HEK293T (cell line): ENCODE data around the gene ANKRD24.
A peak's percentile ranks its signal among the peaks of the same experiment; 100 is the strongest.
"Not testable (repeated sequence)": the region's sequence is repeated elsewhere in the genome, so short reads cannot be mapped to it uniquely, and the experiment has no call there.

Experiments
- CTCF ChIA-PET: fragments of 350-600 bp; formaldehyde crosslinking; extraction: SDS; loops from one replicate; lab custom pipeline; 2021; ENCODE audit warnings: antibody characterized with exemption, inconsistent platforms; lab: Yijun Ruan, JAX
- POLR2A ChIA-PET: fragments of 350-600 bp; formaldehyde crosslinking; extraction: SDS; loops from one replicate; lab custom pipeline; 2020; ENCODE audit warnings: antibody characterized with exemption, inconsistent platforms; lab: Yijun Ruan, JAX
- DNase-seq: peaks from one replicate; pipeline ENCODE4 v3.0.0; 2012; ENCODE audit warnings: mixed read lengths; ENCODE audit errors: extremely low spot score
- ARNT ChIP-seq: fragments of 450-650 bp; IDR thresholded peaks from 2 replicates; pipeline ENCODE4 v1.6.1; 2017; ENCODE audit warnings: mild to moderate bottlenecking
- BHLHE40 ChIP-seq: fragments of 450-650 bp; IDR thresholded peaks from 2 replicates; pipeline ENCODE4 v1.6.1; 2016; ENCODE audit warnings: mild to moderate bottlenecking, moderate library complexity, borderline replicate concordance
- CTBP1 ChIP-seq: fragments of 450-650 bp; IDR thresholded peaks from 2 replicates; pipeline ENCODE4 v1.6.1; 2016; ENCODE audit warnings: borderline replicate concordance
- ELF4 ChIP-seq: fragments of 450-650 bp; IDR thresholded peaks from 2 replicates; pipeline ENCODE4 v1.6.1; 2017; ENCODE audit warnings: antibody characterized with exemption
- FOXA1 ChIP-seq: fragments of 450-650 bp; IDR thresholded peaks from 2 replicates; pipeline ENCODE4 v1.6.1; 2016; ENCODE audit warnings: mild to moderate bottlenecking
- FOXK2 ChIP-seq: fragments of 450-650 bp; IDR thresholded peaks from 2 replicates; pipeline ENCODE4 v1.6.1; 2016; ENCODE audit warnings: mild to moderate bottlenecking
- FOXM1 ChIP-seq: fragments of 450-650 bp; IDR thresholded peaks from 2 replicates; pipeline ENCODE4 v1.6.1; 2017; ENCODE audit warnings: mild to moderate bottlenecking, borderline replicate concordance
- HDGF ChIP-seq: fragments of 450-650 bp; IDR thresholded peaks from 2 replicates; pipeline ENCODE4 v1.6.1; 2017; ENCODE audit warnings: antibody characterized with exemption, borderline replicate concordance
- L3MBTL2 ChIP-seq: fragments of 450-650 bp; conservative IDR thresholded peaks from 2 replicates; pipeline ENCODE4 v1.6.1; 2016; ENCODE audit warnings: mild to moderate bottlenecking
- LEF1 ChIP-seq: fragments of 450-650 bp; IDR thresholded peaks from 2 replicates; pipeline ENCODE4 v1.6.1; 2017; ENCODE audit warnings: mild to moderate bottlenecking, borderline replicate concordance
- NFRKB ChIP-seq: fragments of 450-650 bp; IDR thresholded peaks from 2 replicates; pipeline ENCODE4 v1.6.1; 2016; ENCODE audit warnings: mild to moderate bottlenecking, moderate library complexity
- SP1 ChIP-seq: fragments of 450-650 bp; IDR thresholded peaks from 2 replicates; pipeline ENCODE4 v1.6.1; 2017
- SUZ12 ChIP-seq: fragments of 450-650 bp; IDR thresholded peaks from 2 replicates; pipeline ENCODE4 v1.6.1; 2016; ENCODE audit warnings: mild to moderate bottlenecking
- TARDBP ChIP-seq: fragments of 450-650 bp; IDR thresholded peaks from 2 replicates; pipeline ENCODE4 v1.6.1; 2016
- ZNF384 ChIP-seq: fragments of 450-650 bp; IDR thresholded peaks from 2 replicates; pipeline ENCODE4 v1.6.1; 2016
- TF ChIP-seq, protein P1 (sequence below): fragments of 450-650 bp; IDR thresholded peaks from 2 replicates; pipeline ENCODE4 v1.6.1; 2016

Gene ANKRD24

DNA sequence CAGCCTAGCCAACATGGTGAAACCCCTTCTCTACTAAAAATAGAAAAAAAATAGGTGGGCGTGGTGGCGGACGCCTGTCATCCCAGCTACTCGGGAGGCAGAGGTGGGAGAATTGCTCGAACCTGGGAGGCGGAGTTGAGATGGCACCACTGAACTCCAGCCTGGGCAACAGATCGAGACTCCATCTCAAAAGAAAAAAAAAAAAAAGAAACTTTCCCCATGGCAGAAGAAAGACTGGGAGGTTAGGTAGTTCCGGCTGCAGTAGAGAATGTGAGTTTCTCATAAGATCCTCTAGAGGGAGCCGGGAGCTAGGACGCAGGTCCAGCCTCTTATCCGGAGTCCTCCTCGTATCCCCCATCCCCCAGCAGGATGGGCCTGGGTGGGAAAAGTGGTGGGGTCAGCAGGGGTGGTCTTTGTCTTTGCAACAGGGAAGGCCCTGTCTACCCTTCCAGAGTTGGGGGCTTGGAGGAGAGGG, 42.2 kb upstream of the ANKRD24 start:
- CTCF ChIA-PET, result interaction anchor here (0.6 to 1.6 kb wide), 15 partner anchors 8 to 437 kb away, joined by 3 to 18 read pairs (median 4); no protein-coding TSS in a partner anchor
- POLR2A ChIA-PET, result interaction anchor here (1.1 to 1.4 kb wide), 3 partner anchors 16 to 155 kb away, joined by 3 to 4 read pairs (median 4); partner anchors contain the start of gene EEF2
- TF ChIP-seq ZNF384, result peak; percentile 89
- TF ChIP-seq TARDBP, result no peak
- DNase-seq, result peak; percentile 85

DNA sequence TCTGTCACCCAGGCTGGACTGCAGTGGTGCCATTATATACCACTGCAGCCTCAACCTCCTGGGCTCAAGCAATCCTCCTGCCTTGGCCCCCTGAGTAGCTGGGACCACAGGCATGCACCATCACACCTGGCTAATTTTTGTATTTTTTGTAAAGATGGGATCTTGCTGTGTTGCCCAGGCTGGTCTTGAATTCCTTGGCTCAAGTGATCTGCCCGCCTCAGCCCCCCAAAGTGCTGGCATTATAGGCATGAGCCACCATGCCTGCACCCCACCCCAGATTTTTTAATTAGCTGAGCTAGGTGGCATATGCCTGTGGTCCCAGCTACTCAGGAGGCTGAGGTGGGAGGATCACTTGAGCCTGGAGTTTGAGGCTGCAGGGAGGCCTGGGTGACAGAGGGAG, 39.6 kb upstream of the ANKRD24 start:
- CTCF ChIA-PET, result interaction anchor here (0.7 kb wide), 1 partner anchor 32 kb away, joined by 3 read pairs; no protein-coding TSS in a partner anchor
- DNase-seq, POLR2A ChIA-PET: not testable (repeated sequence)

DNA sequence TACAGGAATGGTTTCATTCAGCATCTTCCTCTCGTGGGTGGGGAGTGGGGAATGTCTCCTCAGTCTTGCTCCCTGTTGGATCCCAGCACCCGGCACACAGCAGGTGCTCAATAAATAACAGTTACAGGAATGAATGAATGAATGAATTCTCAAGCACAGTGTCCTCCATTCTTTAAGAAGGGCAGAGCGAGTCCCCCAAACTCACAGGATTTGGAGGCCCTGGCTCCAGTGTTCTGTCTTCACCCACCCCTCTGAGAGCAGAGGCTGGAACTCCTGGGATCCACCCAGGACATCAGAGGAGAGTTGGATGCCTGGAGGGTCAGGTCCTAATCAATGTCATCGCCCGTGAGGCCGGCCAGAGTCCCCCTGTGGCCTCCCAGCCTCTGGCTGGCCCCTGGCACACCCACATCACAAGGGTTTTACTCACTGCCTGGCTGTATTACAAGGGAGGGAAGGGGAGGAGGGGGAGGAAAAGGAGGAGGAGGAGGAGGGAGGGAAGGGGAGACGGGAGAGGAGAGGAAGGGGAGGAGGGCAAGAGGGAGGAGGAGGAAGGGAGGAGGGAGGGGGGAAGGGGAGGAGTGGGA, 37.7 kb upstream of the ANKRD24 start:
- ChIA-PET POLR2A (no interaction called here), CTCF (no interaction called here)
- DNase-seq, result no peak
- TF ChIP-seq ELF4 (no peak), TARDBP (no peak), BHLHE40 (no peak), FOXM1 (no peak), L3MBTL2 (no peak), FOXK2 (no peak), NFRKB (no peak), FOXA1 (no peak), CTBP1 (no peak), ARNT (no peak), SP1 (no peak), ZNF384 (no peak), LEF1 (no peak), HDGF (no peak)
- TF ChIP-seq, protein P1, sequence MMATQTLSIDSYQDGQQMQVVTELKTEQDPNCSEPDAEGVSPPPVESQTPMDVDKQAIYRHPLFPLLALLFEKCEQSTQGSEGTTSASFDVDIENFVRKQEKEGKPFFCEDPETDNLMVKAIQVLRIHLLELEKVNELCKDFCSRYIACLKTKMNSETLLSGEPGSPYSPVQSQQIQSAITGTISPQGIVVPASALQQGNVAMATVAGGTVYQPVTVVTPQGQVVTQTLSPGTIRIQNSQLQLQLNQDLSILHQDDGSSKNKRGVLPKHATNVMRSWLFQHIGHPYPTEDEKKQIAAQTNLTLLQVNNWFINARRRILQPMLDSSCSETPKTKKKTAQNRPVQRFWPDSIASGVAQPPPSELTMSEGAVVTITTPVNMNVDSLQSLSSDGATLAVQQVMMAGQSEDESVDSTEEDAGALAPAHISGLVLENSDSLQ, result no peak

DNA sequence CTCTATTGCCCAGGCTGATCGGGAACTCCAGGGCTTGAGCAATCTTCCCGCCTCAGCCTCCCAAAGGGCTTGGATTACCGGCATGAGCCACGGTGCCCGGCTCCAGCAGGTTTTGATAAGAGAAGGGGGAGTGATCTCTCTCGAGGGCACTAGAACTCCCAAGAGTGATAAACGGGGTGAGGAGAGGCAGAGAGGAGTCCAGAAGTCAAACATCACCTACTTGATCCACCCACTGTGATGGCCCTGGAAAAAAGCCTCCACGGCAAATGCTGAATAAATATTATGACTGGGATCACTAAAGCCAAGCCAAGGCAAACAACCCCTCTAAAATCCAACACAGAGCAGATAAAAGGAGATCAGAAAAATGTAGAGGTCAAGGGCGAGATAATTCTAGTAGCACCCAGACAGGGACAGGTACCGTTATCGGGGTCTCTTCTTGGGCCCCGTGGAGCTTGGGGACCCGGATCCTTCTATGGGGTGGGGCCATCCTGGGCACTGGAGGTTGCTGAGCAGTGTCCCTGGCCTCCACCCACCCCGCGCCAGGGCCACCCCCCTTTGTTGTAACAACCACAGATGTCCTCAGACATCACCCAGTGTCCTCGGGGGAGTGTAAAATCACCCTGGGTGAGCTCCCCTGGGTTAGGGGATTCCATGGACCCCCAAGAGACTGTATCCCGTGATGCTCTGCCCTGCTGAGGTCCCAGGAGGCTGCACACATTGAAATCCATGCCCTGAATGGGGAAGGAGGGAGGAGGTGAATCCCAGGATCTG, 32.8 kb upstream of the ANKRD24 start:
- TF ChIP-seq CTBP1, result no peak
- no peak for TF ChIP-seq FOXA1
- no peak for TF ChIP-seq BHLHE40
- TF ChIP-seq SP1, result no peak
- TF ChIP-seq LEF1, result no peak
- no peak for TF ChIP-seq NFRKB
- no peak for TF ChIP-seq HDGF
- TF ChIP-seq L3MBTL2, result no peak
- no peak for TF ChIP-seq ELF4
- TF ChIP-seq, protein P1, result no peak
- TF ChIP-seq ZNF384, result no peak
- TF ChIP-seq SUZ12, result no peak
- no peak for TF ChIP-seq FOXK2
- no peak for TF ChIP-seq TARDBP
- no peak for TF ChIP-seq FOXM1
- TF ChIP-seq ARNT, result no peak
- no peak for DNase-seq
- ChIA-PET CTCF (interaction anchor here (0.7 kb wide), 1 partner anchor 10 kb away, joined by 3 read pairs; no protein-coding TSS in a partner anchor), POLR2A (no interaction called here)

DNA sequence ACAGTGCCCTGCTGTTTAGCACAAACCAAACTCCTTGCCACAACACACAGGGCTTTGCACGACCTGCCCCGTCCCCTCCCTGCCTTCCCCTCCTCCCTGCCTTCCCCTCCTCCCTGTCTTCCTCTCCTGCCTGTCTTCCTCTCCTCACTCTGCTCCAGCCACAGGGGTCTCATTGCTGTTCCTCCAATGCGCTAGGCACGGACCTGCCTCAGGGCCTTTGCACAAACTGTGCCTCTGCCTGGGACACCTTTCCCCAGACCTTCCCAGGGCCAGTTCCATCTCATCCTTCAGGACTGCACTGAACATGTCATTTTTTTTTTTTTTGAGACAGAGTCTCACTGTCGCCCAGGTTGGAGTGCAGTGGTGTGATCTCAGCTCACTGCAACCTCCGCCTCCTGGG, 30.9 kb upstream of the ANKRD24 start:
- CTCF ChIA-PET, result no interaction called here
- DNase-seq, result no peak
- POLR2A ChIA-PET, result no interaction called here
- no peak for TF ChIP-seq NFRKB
- no peak for TF ChIP-seq HDGF
- TF ChIP-seq ZNF384, result no peak
- TF ChIP-seq LEF1, result no peak
- no peak for TF ChIP-seq L3MBTL2
- no peak for TF ChIP-seq ARNT
- no peak for TF ChIP-seq SP1
- TF ChIP-seq CTBP1, result no peak
- TF ChIP-seq, protein P1, result no peak
- TF ChIP-seq BHLHE40, result no peak

DNA sequence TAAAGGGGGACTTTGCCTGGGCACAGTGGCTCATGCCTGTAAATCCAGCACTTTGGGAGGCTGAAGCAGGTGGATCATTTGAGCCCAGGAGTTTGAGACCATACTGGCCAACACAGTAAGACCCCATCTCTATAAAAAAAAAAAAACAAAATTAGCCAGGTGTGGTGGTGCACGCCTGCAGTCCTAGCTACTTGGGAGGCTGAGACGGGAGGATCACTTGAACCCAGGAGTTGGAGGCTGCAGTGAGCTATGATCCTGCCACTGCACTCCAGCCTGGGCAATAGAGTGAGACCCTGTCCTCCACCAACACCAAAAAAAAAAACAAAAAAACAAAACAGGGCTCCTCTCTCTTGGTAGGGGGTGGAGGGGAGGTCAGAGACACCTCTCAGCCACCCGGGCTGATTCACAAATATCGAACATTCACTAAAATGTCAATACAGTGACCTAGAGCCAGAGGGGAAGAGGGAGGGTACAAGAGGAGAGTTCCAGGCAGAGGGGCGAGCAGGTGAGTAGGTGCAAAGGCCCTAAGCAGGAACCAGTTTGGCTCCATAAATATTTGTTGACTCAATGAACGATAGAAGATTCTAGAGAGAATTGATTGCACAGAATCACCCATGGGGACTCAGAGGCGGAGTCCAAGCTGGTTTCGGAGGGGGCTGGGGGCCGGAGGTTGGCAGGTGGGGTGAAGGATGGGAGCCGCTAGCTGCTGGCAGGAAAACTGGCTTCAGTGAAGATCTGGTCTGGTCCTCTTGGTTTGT, 30.1 kb upstream of the ANKRD24 start:
- DNase-seq, result no peak
- CTCF ChIA-PET, result no interaction called here
- POLR2A ChIA-PET, result no interaction called here
- TF ChIP-seq LEF1 (no peak), FOXM1 (no peak), ARNT (no peak), CTBP1 (no peak), HDGF (no peak), SP1 (no peak), NFRKB (no peak), FOXK2 (no peak), TARDBP (no peak), BHLHE40 (no peak), SUZ12 (no peak), ELF4 (no peak), ZNF384 (no peak), FOXA1 (no peak)
- TF ChIP-seq, protein P1, result no peak
